Prostate gland (tissue), 2 donors: ENCODE results near the gene LARGE1. TPM values are rescaled to one million over a fixed set of nuclear protein-coding genes. Genes with fewer than 3 reads are reported as not detected.

Experiments
- DNase-seq: peaks from one replicate; pipeline ENCODE4 v3.0.0-alpha.2; 2019; ENCODE audit warnings: low spot score
- H3K27ac ChIP-seq, 2 donors: fragments of 200-600 bp; sonication (generic); 2 replicates each; pipeline ENCODE4 v1.5.1; 2017 to 2019
- H3K27me3 ChIP-seq: fragments of 200-600 bp; sonication (generic); replicated peaks from 2 replicates; pipeline ENCODE4 v1.5.1; 2019; ENCODE audit not compliant: insufficient read depth
- H3K36me3 ChIP-seq, 2 donors: fragments of 200-600 bp; sonication (generic); 1 replicate in 1 of 2; 2 replicates in 1 of 2; pipeline versions ENCODE4 v1.5.1 to v1.8.1; 2017 to 2019
- H3K4me1 ChIP-seq: fragments of 200-600 bp; sonication (generic); replicated peaks from 2 replicates; pipeline ENCODE4 v1.5.1; 2019
- H3K4me3 ChIP-seq, 2 donors: fragments of 200-600 bp; sonication (generic); 2 replicates each; pipeline ENCODE4 v1.5.1; 2017 to 2019
- H3K9me3 ChIP-seq: fragments of 200-600 bp; sonication (generic); 2 replicates; pipeline ENCODE4 v1.5.1; 2017
- POLR2A ChIP-seq: fragments of 450-650 bp; IDR thresholded peaks from one replicate; pipeline ENCODE4 v1.6.1; 2016; ENCODE audit warnings: antibody characterized with exemption, mild to moderate bottlenecking
- POLR2AphosphoS5 ChIP-seq: sonication (generic); formaldehyde crosslinking; IDR thresholded peaks from one replicate; pipeline ENCODE4 v1.6.1; 2017; ENCODE audit warnings: antibody characterized with exemption
- WGBS: methylation state at CpG from one replicate; pipeline ENCODE4 v1.1.5; 2018; 5-methylcytosine and 5-hydroxymethylcytosine counted together
- intact Hi-C: fragments of 100-400 bp; cut with DNase I; formaldehyde crosslinking; loops from one replicate; pipeline ENCODE4 v1.14.2; 2022
- total RNA-seq, 2 donors: library from RNA; depleted of rRNA; stranded (reverse); fragments of >200 nt; gene quantifications; one replicate each; pipeline ENCODE4 v1.1.0, GENCODE V29; 2016
- TF ChIP-seq, protein P1 (sequence below), 4 experiments: fragments of 200-600 bp in 2 of 4; fragments of 450-650 bp in 2 of 4; sonication (generic) in 2 of 4; IDR thresholded peaks; 1 replicate in 3 of 4; 2 replicates in 1 of 4; pipeline ENCODE4 v1.5.1; 2016 to 2019; ENCODE audit warnings: antibody characterized with exemption in 4 of 4, mild to moderate bottlenecking in 2 of 4, moderate library complexity in 2 of 4

LARGE1 gene
- total RNA-seq, 2 donors from 2014 or later: 18.6 to 37.4 TPM

DNA sequence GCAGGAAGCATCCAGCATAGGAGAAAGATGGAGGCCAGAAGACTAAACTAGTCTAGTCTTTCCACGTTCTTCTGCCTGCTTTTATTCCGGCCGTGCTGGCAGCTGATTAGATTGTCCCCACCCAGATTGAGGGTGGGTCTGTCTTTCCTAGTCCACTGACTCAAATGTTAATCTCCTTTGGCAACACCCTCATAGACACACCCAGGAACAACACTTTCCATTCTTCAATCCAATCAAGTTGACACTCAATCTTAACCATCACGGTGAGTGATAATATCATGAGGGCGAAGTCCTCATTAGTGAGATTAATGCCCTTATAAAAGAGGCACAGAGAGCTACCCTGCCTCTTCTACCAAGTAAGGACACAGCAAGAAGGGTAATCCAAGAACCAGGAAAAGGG is 424.2 kb downstream of the LARGE1 start:
- Histone ChIP-seq H3K9me3 (no peaks in the 10 kb centered on the region), H3K27ac (no peak overlapping the region), H3K27me3 (no peaks in the 10 kb centered on the region), H3K4me3 (no peak overlapping the region), H3K4me1 (no peaks in the 10 kb centered on the region), H3K36me3 (no peaks in the 10 kb centered on the region)
- intact Hi-C loops: no loop called here
- DNase-seq: no peak
- TF ChIP-seq POLR2AphosphoS5: no peak
- no peak for TF ChIP-seq POLR2A
- TF ChIP-seq, protein P1, sequence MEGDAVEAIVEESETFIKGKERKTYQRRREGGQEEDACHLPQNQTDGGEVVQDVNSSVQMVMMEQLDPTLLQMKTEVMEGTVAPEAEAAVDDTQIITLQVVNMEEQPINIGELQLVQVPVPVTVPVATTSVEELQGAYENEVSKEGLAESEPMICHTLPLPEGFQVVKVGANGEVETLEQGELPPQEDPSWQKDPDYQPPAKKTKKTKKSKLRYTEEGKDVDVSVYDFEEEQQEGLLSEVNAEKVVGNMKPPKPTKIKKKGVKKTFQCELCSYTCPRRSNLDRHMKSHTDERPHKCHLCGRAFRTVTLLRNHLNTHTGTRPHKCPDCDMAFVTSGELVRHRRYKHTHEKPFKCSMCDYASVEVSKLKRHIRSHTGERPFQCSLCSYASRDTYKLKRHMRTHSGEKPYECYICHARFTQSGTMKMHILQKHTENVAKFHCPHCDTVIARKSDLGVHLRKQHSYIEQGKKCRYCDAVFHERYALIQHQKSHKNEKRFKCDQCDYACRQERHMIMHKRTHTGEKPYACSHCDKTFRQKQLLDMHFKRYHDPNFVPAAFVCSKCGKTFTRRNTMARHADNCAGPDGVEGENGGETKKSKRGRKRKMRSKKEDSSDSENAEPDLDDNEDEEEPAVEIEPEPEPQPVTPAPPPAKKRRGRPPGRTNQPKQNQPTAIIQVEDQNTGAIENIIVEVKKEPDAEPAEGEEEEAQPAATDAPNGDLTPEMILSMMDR (IDR thresholded peaks at IDR 0.05): no peak
- WGBS: 96% methylated on average over 5 of the region's 5 CpGs

DNA sequence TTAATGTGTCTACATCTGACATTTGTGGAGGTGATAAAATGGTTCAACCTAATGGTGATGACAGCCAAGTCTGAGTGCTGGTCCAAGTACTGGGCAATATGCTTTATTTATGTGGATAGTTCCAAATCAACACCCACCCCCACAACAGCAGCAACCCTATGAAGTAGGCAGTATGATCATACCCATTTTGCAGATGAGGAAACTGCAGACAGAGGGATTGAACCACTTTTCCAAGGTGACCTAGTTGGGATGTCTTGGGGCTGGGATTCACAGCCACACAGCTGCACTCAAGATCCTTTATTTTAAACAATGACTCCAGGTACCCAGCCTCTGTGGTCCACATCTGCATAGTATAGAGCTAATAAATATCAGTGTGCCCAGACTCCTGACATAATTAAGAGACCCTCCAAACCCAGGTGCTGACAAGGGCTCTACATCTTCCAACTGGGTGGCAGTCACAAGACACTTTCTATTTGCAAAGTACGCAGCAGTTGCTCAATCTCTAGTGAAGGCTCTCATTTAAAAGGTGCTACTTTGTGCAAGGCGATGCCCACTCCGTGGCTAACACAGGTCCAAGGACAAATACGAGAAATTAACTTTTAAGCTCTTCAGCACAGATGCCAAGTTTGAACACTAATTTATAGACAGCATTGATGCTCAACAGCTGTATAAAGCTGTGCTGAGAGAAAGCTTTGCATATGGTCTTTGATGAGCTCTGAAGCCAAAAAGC is 426.6 kb downstream of the LARGE1 start:
- DNase-seq: no peak
- Histone ChIP-seq H3K36me3 (no peaks in the 10 kb centered on the region), H3K4me1 (no peaks in the 10 kb centered on the region), H3K27ac (no peak overlapping the region), H3K9me3 (no peaks in the 10 kb centered on the region), H3K4me3 (no peak overlapping the region), H3K27me3 (no peaks in the 10 kb centered on the region)
- WGBS: 88% methylated on average over 4 of the region's 4 CpGs
- TF ChIP-seq, protein P1 (IDR thresholded peaks at IDR 0.05): no peak
- TF ChIP-seq POLR2AphosphoS5 (no peak), POLR2A (no peak)
- intact Hi-C loops: no loop called here

GRCh38 chr22:33492210-33492651 is 428.0 kb downstream of the LARGE1 start:
- WGBS: 64% methylated on average over 4 of the region's 4 CpGs
- H3K27ac ChIP-seq: no peak overlapping the region
- H3K4me1 ChIP-seq: no peaks in the 10 kb centered on the region
- TF ChIP-seq POLR2AphosphoS5: no peak
- TF ChIP-seq, protein P1 (IDR thresholded peaks at IDR 0.05): no peak
- TF ChIP-seq POLR2A: no peak
- DNase-seq: no peak
- no peaks in the 10 kb centered on the region for H3K36me3 ChIP-seq
- no peaks in the 10 kb centered on the region for H3K9me3 ChIP-seq
- no peak overlapping the region for H3K4me3 ChIP-seq
- no peaks in the 10 kb centered on the region for H3K27me3 ChIP-seq
- intact Hi-C loops: no loop called here

DNA sequence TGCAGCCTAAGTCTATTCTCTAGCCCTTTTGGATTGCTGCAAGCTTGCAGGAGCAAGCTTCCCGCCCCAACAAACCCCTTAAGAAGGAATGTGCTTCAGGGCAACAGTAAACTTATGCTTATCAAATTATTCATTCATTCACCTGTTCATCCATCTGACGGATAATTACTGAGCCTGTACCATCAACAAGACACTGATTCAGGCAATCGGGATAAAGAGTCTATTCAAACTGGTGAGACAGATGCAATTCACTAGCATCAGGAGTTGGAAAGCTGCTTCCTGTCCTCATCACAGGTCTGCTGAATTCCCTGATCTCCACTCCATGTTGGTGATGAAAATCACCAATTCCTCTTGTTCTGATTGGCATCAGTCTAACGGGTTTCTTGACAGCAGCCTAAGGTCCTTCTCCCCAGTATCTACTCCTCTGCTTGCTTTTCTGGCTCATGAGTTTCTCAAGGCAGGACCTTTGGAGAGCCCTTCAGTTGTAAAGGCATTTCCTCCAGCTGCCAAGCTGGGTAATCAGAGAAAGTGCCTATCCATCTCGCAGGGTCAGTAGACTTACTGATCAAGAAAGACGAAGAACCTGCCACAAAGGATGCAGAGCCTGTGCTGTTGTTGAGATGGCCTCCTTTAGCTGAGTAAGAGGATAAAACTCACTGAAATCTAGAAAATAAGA is 433.1 kb downstream of the LARGE1 start:
- intact Hi-C loops: no loop called here
- no peaks in the 10 kb centered on the region for H3K4me1 ChIP-seq
- WGBS: 89% methylated on average over 6 of the region's 6 CpGs
- no peak for DNase-seq
- H3K27me3 ChIP-seq: no peaks in the 10 kb centered on the region
- H3K4me3 ChIP-seq: no peak overlapping the region
- no peak overlapping the region for H3K27ac ChIP-seq
- H3K9me3 ChIP-seq: no peaks in the 10 kb centered on the region
- TF ChIP-seq POLR2A: no peak
- TF ChIP-seq, protein P1 (IDR thresholded peaks at IDR 0.05): no peak
- TF ChIP-seq POLR2AphosphoS5: no peak
- H3K36me3 ChIP-seq: no peaks in the 10 kb centered on the region
